HepG2 (cell line): ENCODE measurements around the gene TOMM7. TPM values are rescaled to one million over a fixed set of nuclear protein-coding genes. Genes with fewer than 3 reads are reported as not detected.

Experiments
- ATF7-NPFF ChIP-seq: sonication (generic); formaldehyde crosslinking; IDR thresholded peaks from 2 replicates; pipeline ENCODE4 v1.8.1; 2023; ENCODE audit warnings: mild to moderate bottlenecking, low read depth, missing genetic modification reagents, moderate library complexity
- HMG20A ChIP-seq: IDR thresholded peaks from 2 replicates; pipeline ENCODE4 v1.6.1; 2016; ENCODE audit warnings: borderline replicate concordance
- HMGA1 ChIP-seq: sonication (generic); formaldehyde crosslinking; conservative IDR thresholded peaks from 2 replicates; pipeline ENCODE4 v1.4.0; 2020; ENCODE audit warnings: missing genetic modification reagents
- ISL2 ChIP-seq: sonication (generic); formaldehyde crosslinking; IDR thresholded peaks from 2 replicates; pipeline ENCODE4 v1.5.0; 2020; ENCODE audit warnings: missing genetic modification reagents
- KAT8 ChIP-seq: IDR thresholded peaks from 2 replicates; pipeline ENCODE4 v1.6.1; 2016; ENCODE audit warnings: missing genetic modification reagents, missing compliant biosample characterization
- KLF13 ChIP-seq: sonication (generic); formaldehyde crosslinking; IDR thresholded peaks from 2 replicates; pipeline ENCODE4 v1.4.0; 2020; ENCODE audit warnings: mild to moderate bottlenecking, missing genetic modification reagents
- PRMT3 ChIP-seq: sonication (generic); formaldehyde crosslinking; IDR thresholded peaks from 2 replicates; pipeline ENCODE4 v1.8.1; 2022; ENCODE audit warnings: low read depth, mild to moderate bottlenecking, moderate library complexity, missing genetic modification reagents, borderline replicate concordance
- SIX4 ChIP-seq: sonication (generic); formaldehyde crosslinking; IDR thresholded peaks from 2 replicates; pipeline ENCODE4 v1.4.0; 2020; ENCODE audit warnings: missing genetic modification reagents
- SRY ChIP-seq: sonication (generic); formaldehyde crosslinking; IDR thresholded peaks from 2 replicates; pipeline ENCODE4 v1.8.0; 2022; ENCODE audit warnings: mild to moderate bottlenecking, missing genetic modification reagents
- WIZ ChIP-seq: sonication (generic); formaldehyde crosslinking; IDR thresholded peaks from 2 replicates; pipeline ENCODE4 v1.5.1; 2020; ENCODE audit warnings: mild to moderate bottlenecking, missing genetic modification reagents
- ZNF160 ChIP-seq: sonication (generic); formaldehyde crosslinking; IDR thresholded peaks from 2 replicates; pipeline ENCODE4 v1.8.0; 2022; ENCODE audit warnings: mild to moderate bottlenecking, inconsistent platforms, missing genetic modification reagents
- ZNF296 ChIP-seq: sonication (generic); formaldehyde crosslinking; conservative IDR thresholded peaks from 2 replicates; pipeline ENCODE4 v1.5.0; 2020; ENCODE audit warnings: mild to moderate bottlenecking, missing genetic modification reagents
- ZNF552 ChIP-seq: sonication (generic); formaldehyde crosslinking; IDR thresholded peaks from 2 replicates; pipeline ENCODE4 v1.9.0; 2022; ENCODE audit warnings: missing genetic modification reagents, mild to moderate bottlenecking, borderline replicate concordance
- polyA plus RNA-seq, 8 experiments: library from polyadenylated mRNA; depleted of rRNA in 3 of 8; stranded (reverse) in 7 of 8; unstranded in 1 of 8; fragments of >200 nt; fragmentation: Illumina TruSeq in 4 of 8; extraction: Trizol in 4 of 8; gene quantifications; 2 replicates each; pipeline versions ENCODE4 v1.2.1 to v1.2.3, GENCODE V29; 2011 to 2016; ENCODE audit warnings: low read depth in 4 of 8, missing spikeins in 1 of 8, mixed read lengths in 1 of 8; ENCODE audit not compliant: insufficient read depth in 1 of 8
- total RNA-seq, 5 experiments: library from RNA; depleted of rRNA; stranded (reverse); fragments of >200 nt; fragmentation: Illumina TruSeq; extraction: Trizol; gene quantifications; 2 replicates each; pipeline ENCODE4 v1.2.3, GENCODE V29; 2016; ENCODE audit warnings: low read depth in 1 of 5
- TF ChIP-seq, protein P1 (sequence below): sonication (generic); formaldehyde crosslinking; IDR thresholded peaks from 2 replicates; pipeline ENCODE4 v1.8.1; 2023; ENCODE audit warnings: missing genetic modification reagents, inconsistent platforms, borderline replicate concordance
- TF ChIP-seq, protein P2 (sequence below): sonication (generic); formaldehyde crosslinking; IDR thresholded peaks from 2 replicates; pipeline ENCODE4 v1.5.0; 2020; ENCODE audit warnings: mild to moderate bottlenecking, missing genetic modification reagents, borderline replicate concordance
- TF ChIP-seq, protein P3 (sequence below): sonication (generic); formaldehyde crosslinking; IDR thresholded peaks from 2 replicates; pipeline ENCODE4 v1.4.0; 2020; ENCODE audit warnings: missing genetic modification reagents

Gene TOMM7
- total and polyA plus RNA-seq, 2 of the 13 experiments (the other 11 are each of a cell fraction or from before 2014, with no cell fraction given) = 251 to 369 TPM

DNA sequence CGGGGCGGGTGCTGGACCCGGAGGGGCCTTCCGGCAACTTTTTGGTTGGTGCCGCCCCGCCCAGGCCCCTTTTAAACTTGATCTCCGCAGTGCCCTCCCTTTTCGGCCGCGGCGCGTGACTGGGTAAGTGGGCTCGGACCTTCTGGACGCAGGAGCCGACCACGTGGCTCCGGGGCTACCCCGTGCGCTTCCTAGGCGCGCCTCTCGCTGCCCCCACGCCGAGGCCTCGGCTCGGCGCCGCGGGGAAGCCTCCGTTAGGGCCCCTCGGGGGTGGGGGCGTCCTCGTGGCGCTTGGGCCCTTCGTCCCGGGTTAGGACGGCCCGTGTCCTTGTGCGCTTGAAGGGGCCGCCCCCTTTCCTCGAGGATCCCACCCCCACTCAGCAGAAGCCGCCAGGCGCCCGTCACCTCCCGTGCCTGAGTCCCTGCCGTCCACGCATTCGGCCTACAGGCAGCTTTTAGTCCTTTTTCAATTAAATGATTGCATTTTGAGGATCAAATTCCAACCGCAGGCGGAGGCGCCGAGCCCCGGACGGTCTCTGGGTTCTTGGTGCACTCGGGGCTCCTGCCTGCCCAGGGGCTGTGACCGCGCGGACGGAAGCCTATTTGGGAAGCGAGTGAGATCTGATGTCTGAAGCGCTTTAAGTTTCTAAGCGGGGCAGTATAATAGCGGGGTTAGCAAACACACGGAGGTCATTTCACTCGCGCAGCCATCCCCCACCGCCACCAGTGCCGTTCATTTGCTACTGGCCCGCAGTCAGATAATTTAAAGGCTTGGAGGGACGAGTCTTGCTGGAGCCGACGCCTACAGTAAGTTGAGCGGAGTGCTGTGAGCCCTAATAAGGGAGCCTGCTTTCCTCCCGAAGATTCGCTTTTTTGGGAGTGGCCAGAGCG lies 31.8 kb upstream of the TOMM7 start (continued):
- TF ChIP-seq ZNF296 (no peak), SIX4 (peak; percentile 60; the same call in 1 of the 2 replicates), ATF7-NPFF (CRISPR knock-in tag) (peak; percentile 84), ZNF160 (peak; percentile 33; the same call in 1 of the 2 replicates), ZNF552 (CRISPR knock-in tag) (peak; percentile 85; the same call in 1 of the 2 replicates), SRY (CRISPR knock-in tag) (peak; percentile 57; the same call in 1 of the 2 replicates), PRMT3 (CRISPR knock-in tag) (no peak; the same call in 1 of the 2 replicates), KAT8 (CRISPR knock-in tag) (peak; percentile 70), WIZ (peak; percentile 58; the same call in 1 of the 2 replicates), ISL2 (CRISPR knock-in tag) (peak; percentile 64; the same call in 1 of the 2 replicates), HMG20A (no peak), KLF13 (CRISPR knock-in tag) (0 out of 2 replicates have a peak, but pooled peaks have one; percentile 63), HMGA1 (CRISPR knock-in tag) (no peak)
- TF ChIP-seq, protein P1, sequence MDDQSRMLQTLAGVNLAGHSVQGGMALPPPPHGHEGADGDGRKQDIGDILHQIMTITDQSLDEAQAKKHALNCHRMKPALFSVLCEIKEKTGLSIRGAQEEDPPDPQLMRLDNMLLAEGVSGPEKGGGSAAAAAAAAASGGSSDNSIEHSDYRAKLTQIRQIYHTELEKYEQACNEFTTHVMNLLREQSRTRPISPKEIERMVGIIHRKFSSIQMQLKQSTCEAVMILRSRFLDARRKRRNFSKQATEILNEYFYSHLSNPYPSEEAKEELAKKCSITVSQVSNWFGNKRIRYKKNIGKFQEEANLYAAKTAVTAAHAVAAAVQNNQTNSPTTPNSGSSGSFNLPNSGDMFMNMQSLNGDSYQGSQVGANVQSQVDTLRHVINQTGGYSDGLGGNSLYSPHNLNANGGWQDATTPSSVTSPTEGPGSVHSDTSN (CRISPR knock-in tag) = no peak
- TF ChIP-seq, protein P2, sequence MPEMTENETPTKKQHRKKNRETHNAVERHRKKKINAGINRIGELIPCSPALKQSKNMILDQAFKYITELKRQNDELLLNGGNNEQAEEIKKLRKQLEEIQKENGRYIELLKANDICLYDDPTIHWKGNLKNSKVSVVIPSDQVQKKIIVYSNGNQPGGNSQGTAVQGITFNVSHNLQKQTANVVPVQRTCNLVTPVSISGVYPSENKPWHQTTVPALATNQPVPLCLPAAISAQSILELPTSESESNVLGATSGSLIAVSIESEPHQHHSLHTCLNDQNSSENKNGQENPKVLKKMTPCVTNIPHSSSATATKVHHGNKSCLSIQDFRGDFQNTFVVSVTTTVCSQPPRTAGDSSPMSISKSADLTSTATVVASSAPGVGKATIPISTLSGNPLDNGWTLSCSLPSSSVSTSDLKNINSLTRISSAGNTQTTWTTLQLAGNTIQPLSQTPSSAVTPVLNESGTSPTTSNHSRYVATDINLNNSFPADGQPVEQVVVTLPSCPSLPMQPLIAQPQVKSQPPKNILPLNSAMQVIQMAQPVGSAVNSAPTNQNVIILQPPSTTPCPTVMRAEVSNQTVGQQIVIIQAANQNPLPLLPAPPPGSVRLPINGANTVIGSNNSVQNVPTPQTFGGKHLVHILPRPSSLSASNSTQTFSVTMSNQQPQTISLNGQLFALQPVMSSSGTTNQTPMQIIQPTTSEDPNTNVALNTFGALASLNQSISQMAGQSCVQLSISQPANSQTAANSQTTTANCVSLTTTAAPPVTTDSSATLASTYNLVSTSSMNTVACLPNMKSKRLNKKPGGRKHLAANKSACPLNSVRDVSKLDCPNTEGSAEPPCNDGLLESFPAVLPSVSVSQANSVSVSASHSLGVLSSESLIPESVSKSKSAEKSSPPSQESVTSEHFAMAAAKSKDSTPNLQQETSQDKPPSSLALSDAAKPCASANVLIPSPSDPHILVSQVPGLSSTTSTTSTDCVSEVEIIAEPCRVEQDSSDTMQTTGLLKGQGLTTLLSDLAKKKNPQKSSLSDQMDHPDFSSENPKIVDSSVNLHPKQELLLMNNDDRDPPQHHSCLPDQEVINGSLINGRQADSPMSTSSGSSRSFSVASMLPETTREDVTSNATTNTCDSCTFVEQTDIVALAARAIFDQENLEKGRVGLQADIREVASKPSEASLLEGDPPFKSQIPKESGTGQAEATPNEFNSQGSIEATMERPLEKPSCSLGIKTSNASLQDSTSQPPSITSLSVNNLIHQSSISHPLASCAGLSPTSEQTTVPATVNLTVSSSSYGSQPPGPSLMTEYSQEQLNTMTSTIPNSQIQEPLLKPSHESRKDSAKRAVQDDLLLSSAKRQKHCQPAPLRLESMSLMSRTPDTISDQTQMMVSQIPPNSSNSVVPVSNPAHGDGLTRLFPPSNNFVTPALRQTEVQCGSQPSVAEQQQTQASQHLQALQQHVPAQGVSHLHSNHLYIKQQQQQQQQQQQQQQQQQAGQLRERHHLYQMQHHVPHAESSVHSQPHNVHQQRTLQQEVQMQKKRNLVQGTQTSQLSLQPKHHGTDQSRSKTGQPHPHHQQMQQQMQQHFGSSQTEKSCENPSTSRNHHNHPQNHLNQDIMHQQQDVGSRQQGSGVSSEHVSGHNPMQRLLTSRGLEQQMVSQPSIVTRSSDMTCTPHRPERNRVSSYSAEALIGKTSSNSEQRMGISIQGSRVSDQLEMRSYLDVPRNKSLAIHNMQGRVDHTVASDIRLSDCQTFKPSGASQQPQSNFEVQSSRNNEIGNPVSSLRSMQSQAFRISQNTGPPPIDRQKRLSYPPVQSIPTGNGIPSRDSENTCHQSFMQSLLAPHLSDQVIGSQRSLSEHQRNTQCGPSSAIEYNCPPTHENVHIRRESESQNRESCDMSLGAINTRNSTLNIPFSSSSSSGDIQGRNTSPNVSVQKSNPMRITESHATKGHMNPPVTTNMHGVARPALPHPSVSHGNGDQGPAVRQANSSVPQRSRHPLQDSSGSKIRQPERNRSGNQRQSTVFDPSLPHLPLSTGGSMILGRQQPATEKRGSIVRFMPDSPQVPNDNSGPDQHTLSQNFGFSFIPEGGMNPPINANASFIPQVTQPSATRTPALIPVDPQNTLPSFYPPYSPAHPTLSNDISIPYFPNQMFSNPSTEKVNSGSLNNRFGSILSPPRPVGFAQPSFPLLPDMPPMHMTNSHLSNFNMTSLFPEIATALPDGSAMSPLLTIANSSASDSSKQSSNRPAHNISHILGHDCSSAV (CRISPR knock-in tag) = peak; percentile 82; the same call in 1 of the 2 replicates
- TF ChIP-seq, protein P3, sequence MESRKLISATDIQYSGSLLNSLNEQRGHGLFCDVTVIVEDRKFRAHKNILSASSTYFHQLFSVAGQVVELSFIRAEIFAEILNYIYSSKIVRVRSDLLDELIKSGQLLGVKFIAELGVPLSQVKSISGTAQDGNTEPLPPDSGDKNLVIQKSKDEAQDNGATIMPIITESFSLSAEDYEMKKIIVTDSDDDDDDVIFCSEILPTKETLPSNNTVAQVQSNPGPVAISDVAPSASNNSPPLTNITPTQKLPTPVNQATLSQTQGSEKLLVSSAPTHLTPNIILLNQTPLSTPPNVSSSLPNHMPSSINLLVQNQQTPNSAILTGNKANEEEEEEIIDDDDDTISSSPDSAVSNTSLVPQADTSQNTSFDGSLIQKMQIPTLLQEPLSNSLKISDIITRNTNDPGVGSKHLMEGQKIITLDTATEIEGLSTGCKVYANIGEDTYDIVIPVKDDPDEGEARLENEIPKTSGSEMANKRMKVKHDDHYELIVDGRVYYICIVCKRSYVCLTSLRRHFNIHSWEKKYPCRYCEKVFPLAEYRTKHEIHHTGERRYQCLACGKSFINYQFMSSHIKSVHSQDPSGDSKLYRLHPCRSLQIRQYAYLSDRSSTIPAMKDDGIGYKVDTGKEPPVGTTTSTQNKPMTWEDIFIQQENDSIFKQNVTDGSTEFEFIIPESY (CRISPR knock-in tag) = no peak; the same call in 1 of the 2 replicates
